AG10803 (cell line): ENCODE results near the gene FOXL2.

Source experiments
- DNase-seq: peaks from one replicate; pipeline ENCODE4 v3.0.0; 2010; ENCODE audit warnings: low read depth
- H3K4me3 ChIP-seq: 2 replicates; pipeline ENCODE4 v1.5.1; 2011; ENCODE audit warnings: mild to moderate bottlenecking, low read length, control low read depth
- TF ChIP-seq, protein P1 (sequence below): conservative IDR thresholded peaks from 2 replicates; pipeline ENCODE4 v1.5.1; 2011; ENCODE audit warnings: mild to moderate bottlenecking, low read length, control low read depth, inconsistent platforms

Gene FOXL2

DNA sequence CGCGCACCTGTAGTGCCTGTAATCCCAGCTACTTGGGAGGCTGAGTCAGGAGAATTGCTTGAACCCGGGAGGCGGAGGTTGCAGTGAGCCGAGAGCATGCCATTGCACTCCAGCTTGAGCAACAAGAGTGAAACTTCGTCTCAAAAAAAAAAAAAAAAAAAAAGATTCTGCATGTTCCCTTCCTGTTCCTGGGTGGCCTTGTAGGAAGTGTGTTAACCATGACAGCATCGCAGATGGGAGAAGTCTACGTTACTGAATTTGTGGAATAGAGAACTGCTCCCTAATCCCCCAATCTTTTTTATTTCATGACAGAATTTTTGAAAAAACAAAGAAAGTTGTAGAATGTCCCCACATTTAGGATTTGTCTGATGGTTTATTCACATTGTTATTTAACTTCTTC is 45.4 kb downstream of the FOXL2 start:
- TF ChIP-seq, protein P1, sequence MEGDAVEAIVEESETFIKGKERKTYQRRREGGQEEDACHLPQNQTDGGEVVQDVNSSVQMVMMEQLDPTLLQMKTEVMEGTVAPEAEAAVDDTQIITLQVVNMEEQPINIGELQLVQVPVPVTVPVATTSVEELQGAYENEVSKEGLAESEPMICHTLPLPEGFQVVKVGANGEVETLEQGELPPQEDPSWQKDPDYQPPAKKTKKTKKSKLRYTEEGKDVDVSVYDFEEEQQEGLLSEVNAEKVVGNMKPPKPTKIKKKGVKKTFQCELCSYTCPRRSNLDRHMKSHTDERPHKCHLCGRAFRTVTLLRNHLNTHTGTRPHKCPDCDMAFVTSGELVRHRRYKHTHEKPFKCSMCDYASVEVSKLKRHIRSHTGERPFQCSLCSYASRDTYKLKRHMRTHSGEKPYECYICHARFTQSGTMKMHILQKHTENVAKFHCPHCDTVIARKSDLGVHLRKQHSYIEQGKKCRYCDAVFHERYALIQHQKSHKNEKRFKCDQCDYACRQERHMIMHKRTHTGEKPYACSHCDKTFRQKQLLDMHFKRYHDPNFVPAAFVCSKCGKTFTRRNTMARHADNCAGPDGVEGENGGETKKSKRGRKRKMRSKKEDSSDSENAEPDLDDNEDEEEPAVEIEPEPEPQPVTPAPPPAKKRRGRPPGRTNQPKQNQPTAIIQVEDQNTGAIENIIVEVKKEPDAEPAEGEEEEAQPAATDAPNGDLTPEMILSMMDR = no peak
- H3K4me3 ChIP-seq = no peak overlapping the region
- no peak for DNase-seq

DNA sequence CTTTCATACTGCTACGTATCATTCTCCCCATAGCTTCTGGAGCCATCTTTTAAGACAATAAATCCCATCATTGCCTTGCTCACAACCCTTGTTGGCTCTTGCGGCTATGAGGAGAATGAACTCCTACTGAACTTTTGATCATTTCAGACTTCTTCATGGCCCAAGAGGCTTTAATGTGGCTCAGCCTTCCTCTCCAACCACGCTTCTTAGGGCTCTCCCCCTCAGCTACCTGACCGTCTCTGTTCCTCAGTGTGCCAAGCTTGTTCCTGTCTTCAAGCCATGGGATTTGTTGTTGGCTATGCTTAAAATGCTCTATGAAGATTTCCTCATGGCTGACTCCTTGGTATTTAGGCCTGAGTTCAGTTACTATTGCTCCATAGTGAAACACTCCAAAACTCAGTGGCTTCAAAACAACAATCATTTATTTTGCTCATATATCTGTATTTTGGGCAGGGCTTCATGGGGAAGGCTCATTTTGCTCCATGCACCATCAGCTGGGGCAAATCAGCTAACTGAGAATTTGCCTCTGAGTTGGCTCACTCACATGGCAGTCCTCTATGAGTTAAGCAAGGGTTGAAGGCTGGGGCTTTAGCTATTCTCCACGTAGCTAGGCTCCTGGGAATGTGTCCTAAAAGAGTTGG is 47.5 kb downstream of the FOXL2 start:
- TF ChIP-seq, protein P1 = no peak

DNA sequence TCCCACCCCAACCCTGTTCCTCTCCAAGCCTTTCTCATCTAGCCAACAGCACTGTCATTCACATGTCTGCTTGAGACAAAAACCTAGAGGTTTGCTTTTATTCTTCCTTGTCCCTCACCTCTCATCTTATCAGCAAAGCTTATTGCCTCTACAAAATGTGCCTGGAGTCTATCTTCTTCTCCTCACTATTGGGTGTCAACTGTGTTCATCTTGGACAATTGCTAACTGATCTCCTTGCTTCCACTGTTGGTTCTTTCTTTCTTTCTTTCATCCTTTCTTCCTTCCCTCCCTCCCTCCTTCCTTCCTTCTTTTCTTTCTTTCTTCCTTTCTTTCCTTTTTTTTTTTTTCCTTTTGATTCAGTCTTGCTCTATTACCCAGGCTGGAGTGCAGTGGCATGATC is 48.2 kb downstream of the FOXL2 start:
- DNase-seq = no peak
- TF ChIP-seq, protein P1 = no peak
- no peak overlapping the region for H3K4me3 ChIP-seq

More for the DNA sequence above, 47.5 kb downstream of the FOXL2 start:
- peak; percentile 25 for DNase-seq
- no peak overlapping the region for H3K4me3 ChIP-seq

DNA sequence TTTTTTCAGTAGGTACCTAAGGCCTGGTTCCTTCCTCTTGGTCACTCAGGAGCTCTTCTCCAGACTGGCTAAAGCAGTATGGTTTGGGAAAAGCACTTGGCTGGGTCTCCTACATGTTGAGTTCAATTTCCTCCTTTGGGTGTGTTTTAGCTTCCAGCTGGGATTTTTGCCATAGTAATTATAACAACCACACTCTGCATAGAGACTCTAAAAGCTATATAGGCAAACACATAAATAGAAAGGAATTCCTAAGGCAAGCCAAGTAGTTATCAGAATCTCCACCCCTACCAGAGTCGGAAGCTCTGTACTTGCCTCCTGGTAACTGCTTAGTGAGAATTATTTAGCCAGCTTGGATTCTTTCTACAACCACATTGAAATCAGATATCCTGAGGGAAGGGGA is 48.6 kb downstream of the FOXL2 start:
- peak; percentile 75 for DNase-seq
- TF ChIP-seq, protein P1 = no peak
- no peak overlapping the region for H3K4me3 ChIP-seq
